PC-3 (cell line): Measurements from ENCODE around the gene CEP152. TPM values are rescaled to one million over a fixed set of nuclear protein-coding genes. Genes with fewer than 3 reads are reported as not detected.
A peak's percentile ranks its signal among the peaks of the same experiment; 100 is the strongest.

Experiments used
- ATAC-seq: fragments of 200-7000 bp; cut with Tn5 transposase; 2 replicates; pipeline ENCODE4 v1.9.1; 2020; ENCODE audit warnings: mild to moderate bottlenecking, moderate library complexity
- BruUV-seq: library from RNA; stranded (reverse); fragments of 400-500 nt; replicated peaks from 2 replicates; lab custom pipeline; 2021; lab: Mats Ljungman, UMichigan
- CTCF ChIA-PET: fragments of 300-600 bp; sonication (Branson Sonifier 250); formaldehyde crosslinking; loops from one replicate; lab custom pipeline; 2022; ENCODE audit warnings: antibody characterized with exemption; lab: Charles Lee
- POLR2A ChIA-PET: fragments of 300-600 bp; sonication (Branson Sonifier 250); formaldehyde crosslinking; loops from one replicate; lab custom pipeline; 2022; ENCODE audit warnings: antibody characterized with exemption; ENCODE audit not compliant: unreplicated experiment; lab: Charles Lee
- DNase-seq: peaks from one replicate; pipeline ENCODE4 v3.0.0-alpha.2; 2015
- H2AFZ ChIP-seq: fragments of 300-600 bp; sonication (generic); 2 replicates; pipeline ENCODE4 v1.6.0; 2016; ENCODE audit warnings: antibody characterized with exemption, low read length
- H3F3A ChIP-seq: fragments of 300-600 bp; sonication (generic); one replicate; pipeline ENCODE4 v1.6.0; 2017; ENCODE audit warnings: antibody characterized with exemption, low read length, control low read depth, mild to moderate bottlenecking; ENCODE audit not compliant: unreplicated experiment
- H3K27ac ChIP-seq: fragments of 300-600 bp; sonication (generic); 2 replicates; pipeline ENCODE4 v1.5.1; 2016; ENCODE audit warnings: mild to moderate bottlenecking, low read length
- H3K27me3 ChIP-seq: fragments of 300-600 bp; sonication (generic); 2 replicates; pipeline ENCODE4 v1.6.1; 2016; ENCODE audit warnings: low read length, mixed read lengths
- H3K36me3 ChIP-seq: fragments of 300-600 bp; sonication (generic); 2 replicates; pipeline ENCODE4 v1.6.1; 2016; ENCODE audit warnings: low read depth, mixed run types, low read length, mixed read lengths
- H3K4me1 ChIP-seq: fragments of 300-600 bp; sonication (generic); 2 replicates; pipeline ENCODE4 v1.5.1; 2016; ENCODE audit warnings: low read length; ENCODE audit not compliant: insufficient read depth
- H3K4me2 ChIP-seq: fragments of 300-600 bp; sonication (generic); 2 replicates; pipeline ENCODE4 v1.6.0; 2016; ENCODE audit warnings: low read length
- H3K4me3 ChIP-seq: fragments of 300-600 bp; sonication (generic); 2 replicates; pipeline ENCODE4 v1.5.1; 2016; ENCODE audit warnings: mild to moderate bottlenecking, low read length, mixed read lengths
- H3K79me2 ChIP-seq: fragments of 300-600 bp; sonication (generic); 2 replicates; pipeline ENCODE4 v1.6.1; 2017; ENCODE audit warnings: low read length, mixed read lengths
- H3K9ac ChIP-seq: fragments of 300-600 bp; sonication (generic); 2 replicates; pipeline ENCODE4 v1.6.0; 2016; ENCODE audit warnings: mild to moderate bottlenecking, low read length
- H3K9me2 ChIP-seq: fragments of 300-600 bp; sonication (generic); replicated peaks from 2 replicates; pipeline ENCODE4 v1.6.1; 2016; ENCODE audit warnings: mixed run types, low read length, mixed read lengths
- H3K9me3 ChIP-seq: fragments of 300-600 bp; sonication (generic); 2 replicates; pipeline ENCODE4 v1.6.1; 2016; ENCODE audit warnings: low read length, mixed read lengths
- H4K20me1 ChIP-seq: fragments of 300-600 bp; sonication (generic); 2 replicates; pipeline ENCODE4 v1.6.1; 2016; ENCODE audit warnings: low read length, mixed read lengths
- EZH2 ChIP-seq: fragments of 300-600 bp; sonication (generic); IDR thresholded peaks from one replicate; pipeline ENCODE4 v1.6.1; 2017; ENCODE audit warnings: antibody characterized with exemption, mild to moderate bottlenecking, low read length; ENCODE audit not compliant: unreplicated experiment
- EZH2phosphoT487 ChIP-seq: fragments of 300-600 bp; sonication (generic); IDR thresholded peaks from 2 replicates; pipeline ENCODE4 v1.6.1; 2018; ENCODE audit warnings: mild to moderate bottlenecking, antibody characterized with exemption, low read length, borderline replicate concordance
- intact Hi-C: fragments of 100-400 bp; cut with micrococcal nuclease; formaldehyde crosslinking; loops from 2 replicates; pipeline ENCODE4 v1.9.0; 2023
- total RNA-seq: library from RNA; depleted of rRNA; stranded (reverse); fragments of >200 nt; gene quantifications from 2 replicates; pipeline ENCODE4 v1.2.3, GENCODE V29; 2014
- TF ChIP-seq, protein P1 (sequence below): fragments of 300-600 bp; sonication (generic); conservative IDR thresholded peaks from 2 replicates; pipeline ENCODE4 v1.5.1; 2017; ENCODE audit warnings: antibody characterized with exemption, low read depth, mild to moderate bottlenecking, low read length

CEP152 gene
- total RNA-seq, 1 experiment from 2014 or later: 7.5 TPM

- intact Hi-C loops: loop anchor here (2.0 to 5.0 kb wide), 2 partner anchors 46 to 136 kb away; partner anchors contain the start of gene CEP152
- no TSS peak for BruUV-seq
- Histone ChIP-seq H3K4me3 (no peak overlapping the region), H3K9me2 (no peaks in the 10 kb centered on the region), H2AFZ (peak overlapping the region; percentile 58), H3K4me1 (peaks cover 31% of the 10 kb centered on the region), H3K9me3 (no peaks in the 10 kb centered on the region), H3F3A (no peaks in the 10 kb centered on the region), H4K20me1 (no peaks in the 10 kb centered on the region), H3K4me2 (peak overlapping the region; percentile 50; the same call in 1 of the 2 replicates), H3K36me3 (no peaks in the 10 kb centered on the region), H3K9ac (no peak overlapping the region), H3K27me3 (no peaks in the 10 kb centered on the region), H3K79me2 (no peaks in the 10 kb centered on the region), H3K27ac (peak overlapping the region; percentile 31; the same call in 1 of the 2 replicates)
- ChIA-PET POLR2A (interaction anchor here (0.6 kb wide), 1 partner anchor 51 kb away, joined by 3 read pairs; no protein-coding TSS in a partner anchor), CTCF (no interaction called here)
- DNase-seq: peak; percentile 56
- ATAC-seq: peak; percentile 35; the same call in 1 of the 2 replicates
- TF ChIP-seq, protein P1, sequence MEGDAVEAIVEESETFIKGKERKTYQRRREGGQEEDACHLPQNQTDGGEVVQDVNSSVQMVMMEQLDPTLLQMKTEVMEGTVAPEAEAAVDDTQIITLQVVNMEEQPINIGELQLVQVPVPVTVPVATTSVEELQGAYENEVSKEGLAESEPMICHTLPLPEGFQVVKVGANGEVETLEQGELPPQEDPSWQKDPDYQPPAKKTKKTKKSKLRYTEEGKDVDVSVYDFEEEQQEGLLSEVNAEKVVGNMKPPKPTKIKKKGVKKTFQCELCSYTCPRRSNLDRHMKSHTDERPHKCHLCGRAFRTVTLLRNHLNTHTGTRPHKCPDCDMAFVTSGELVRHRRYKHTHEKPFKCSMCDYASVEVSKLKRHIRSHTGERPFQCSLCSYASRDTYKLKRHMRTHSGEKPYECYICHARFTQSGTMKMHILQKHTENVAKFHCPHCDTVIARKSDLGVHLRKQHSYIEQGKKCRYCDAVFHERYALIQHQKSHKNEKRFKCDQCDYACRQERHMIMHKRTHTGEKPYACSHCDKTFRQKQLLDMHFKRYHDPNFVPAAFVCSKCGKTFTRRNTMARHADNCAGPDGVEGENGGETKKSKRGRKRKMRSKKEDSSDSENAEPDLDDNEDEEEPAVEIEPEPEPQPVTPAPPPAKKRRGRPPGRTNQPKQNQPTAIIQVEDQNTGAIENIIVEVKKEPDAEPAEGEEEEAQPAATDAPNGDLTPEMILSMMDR: no peak
- no peak for TF ChIP-seq EZH2
- TF ChIP-seq EZH2phosphoT487: no peak
Measured at GRCh38 chr15:48858401-48858800, 47.5 kb upstream of the CEP152 start.

- H3K4me2 ChIP-seq: no peak overlapping the region
- H3K27ac ChIP-seq: no peak overlapping the region
- H3K9ac ChIP-seq: no peak overlapping the region
- DNase-seq (no peak), ATAC-seq (no peak)
- H2AFZ ChIP-seq: no peak overlapping the region
- H3F3A ChIP-seq: no peaks in the 10 kb centered on the region
- no peaks in the 10 kb centered on the region for H3K27me3 ChIP-seq
- H3K9me2 ChIP-seq: no peaks in the 10 kb centered on the region
- no peaks in the 10 kb centered on the region for H4K20me1 ChIP-seq
- ChIA-PET POLR2A (no interaction called here), CTCF (no interaction called here)
- no peaks in the 10 kb centered on the region for H3K9me3 ChIP-seq
- TF ChIP-seq EZH2 (no peak), EZH2phosphoT487 (no peak)
- TF ChIP-seq, protein P1: no peak
- H3K36me3 ChIP-seq: no peaks in the 10 kb centered on the region
- no peaks in the 10 kb centered on the region for H3K79me2 ChIP-seq
- no TSS peak for BruUV-seq
- no peak overlapping the region for H3K4me3 ChIP-seq
- intact Hi-C loops: loop anchor here (2.0 to 5.0 kb wide), 2 partner anchors 45 to 498 kb away; partner anchors contain the start of gene CEP152
- H3K4me1 ChIP-seq: peaks cover 31% of the 10 kb centered on the region
Measured at GRCh38 chr15:48856942-48857341, 46.1 kb upstream of the CEP152 start.
